Measurements from ENCODE around the gene PHKG1. TPM values are rescaled to one million over a fixed set of nuclear protein-coding genes. Genes with fewer than 3 reads are reported as not detected.
"Not testable (repeated sequence)": the region's sequence is repeated elsewhere in the genome, so short reads cannot be mapped to it uniquely, and the experiment has no call there.

Gene PHKG1
- total RNA-seq, 1 donor from 2014 or later, result 0.99 TPM

- H3K4me1 Mint-ChIP-seq (ENCODE audit: unreplicated experiment), result peaks cover 35% of the 10 kb centered on the region
- peak overlapping the region; percentile 64 for H3K27ac Mint-ChIP-seq (ENCODE audit: unreplicated experiment)
- no peaks in the 10 kb centered on the region for H3K36me3 Mint-ChIP-seq (ENCODE audit: unreplicated experiment)
- no peak for DNase-seq (ENCODE audit: extremely low spot score, unreplicated experiment)
- H3K27me3 Mint-ChIP-seq (ENCODE audit: unreplicated experiment), result no peaks in the 10 kb centered on the region
- H3K4me3 Mint-ChIP-seq (ENCODE audit: unreplicated experiment), result no peak overlapping the region
- no peak for TF ChIP-seq CTCF (IDR thresholded peaks at IDR 0.05)
- H3K9me3 Mint-ChIP-seq (ENCODE audit: unreplicated experiment), result no peaks in the 10 kb centered on the region
Measured at GRCh38 chr7:56048245-56048644, 44.5 kb downstream of the PHKG1 start.

- not testable (repeated sequence) for H3K36me3 Mint-ChIP-seq (ENCODE audit: unreplicated experiment); H3K27me3 Mint-ChIP-seq (ENCODE audit: unreplicated experiment); H3K9me3 Mint-ChIP-seq (ENCODE audit: unreplicated experiment); DNase-seq (ENCODE audit: extremely low spot score, unreplicated experiment); H3K4me3 Mint-ChIP-seq (ENCODE audit: unreplicated experiment)
- H3K27ac Mint-ChIP-seq (ENCODE audit: unreplicated experiment), result peak overlapping the region; percentile 86
- H3K4me1 Mint-ChIP-seq (ENCODE audit: unreplicated experiment), result peaks cover 31% of the 10 kb centered on the region
Measured at GRCh38 chr7:56047446-56048116, 45.2 kb downstream of the PHKG1 start.

GRCh38 chr7:56046721-56047445, 45.9 kb downstream of the PHKG1 start:
- H3K27me3 Mint-ChIP-seq (ENCODE audit: unreplicated experiment), result no peaks in the 10 kb centered on the region
- peaks cover 5% of the 10 kb centered on the region for H3K36me3 Mint-ChIP-seq (ENCODE audit: unreplicated experiment)
- no peak for TF ChIP-seq CTCF (IDR thresholded peaks at IDR 0.05)
- H3K9me3 Mint-ChIP-seq (ENCODE audit: unreplicated experiment), result no peaks in the 10 kb centered on the region
- H3K4me3 Mint-ChIP-seq (ENCODE audit: unreplicated experiment), result no peak overlapping the region
- H3K4me1 Mint-ChIP-seq (ENCODE audit: unreplicated experiment), result peaks cover 31% of the 10 kb centered on the region
- H3K27ac Mint-ChIP-seq (ENCODE audit: unreplicated experiment), result peak overlapping the region; percentile 86
- no peak for DNase-seq (ENCODE audit: extremely low spot score, unreplicated experiment)

GRCh38 chr7:56045758-56046157, 47.0 kb downstream of the PHKG1 start:
- H3K4me3 Mint-ChIP-seq (ENCODE audit: unreplicated experiment); H3K27me3 Mint-ChIP-seq (ENCODE audit: unreplicated experiment); H3K27ac Mint-ChIP-seq (ENCODE audit: unreplicated experiment); H3K36me3 Mint-ChIP-seq (ENCODE audit: unreplicated experiment); DNase-seq (ENCODE audit: extremely low spot score, unreplicated experiment); H3K9me3 Mint-ChIP-seq (ENCODE audit: unreplicated experiment): not testable (repeated sequence)
- H3K4me1 Mint-ChIP-seq (ENCODE audit: unreplicated experiment), result peaks cover 31% of the 10 kb centered on the region

- Mint-ChIP-seq H3K27me3 (ENCODE audit: unreplicated experiment) (no peaks in the 10 kb centered on the region), H3K27ac (ENCODE audit: unreplicated experiment) (no peak overlapping the region), H3K36me3 (ENCODE audit: unreplicated experiment) (peaks cover 5% of the 10 kb centered on the region), H3K4me3 (ENCODE audit: unreplicated experiment) (no peak overlapping the region), H3K4me1 (ENCODE audit: unreplicated experiment) (no peaks in the 10 kb centered on the region), H3K9me3 (ENCODE audit: unreplicated experiment) (no peaks in the 10 kb centered on the region)
- no peak for DNase-seq (ENCODE audit: extremely low spot score, unreplicated experiment)
- TF ChIP-seq CTCF (IDR thresholded peaks at IDR 0.05), result no peak
Measured at GRCh38 chr7:56040730-56041129, 52.0 kb downstream of the PHKG1 start.
